GM11168 (cell line): ENCODE results near the gene PEX11A.

Experiments used
- in situ Hi-C: fragments of 300-500 bp; cut with MboI; formaldehyde crosslinking; loops from one replicate; pipeline ENCODE4 v1.12.0; 2022; ENCODE audit warnings: low sequenced_read_pairs; ENCODE audit not compliant: unreplicated experiment

Gene PEX11A

GRCh38 chr15:89632563-89633430 is 57.8 kb downstream of the PEX11A start:
- in situ Hi-C loops = no loop called here

- in situ Hi-C loops = no loop called here
Measured at GRCh38 chr15:89631902-89632264, 58.7 kb downstream of the PEX11A start.
